Activated naive CD8-positive, alpha-beta T cell treated with anti-CD3 and anti-CD28 coated beads, Interleukin-2, amount 10 ng/mL, durations not matched to agents 7 days and 5 days (primary cell): ENCODE data around the gene NAT14. TPM values are rescaled to one million over a fixed set of nuclear protein-coding genes. Genes with fewer than 3 reads are reported as not detected.

ENCODE experiments used
- ATAC-seq: fragments of 150-1000 bp; cut with Tn5 transposase; one replicate; pipeline ENCODE4 v1.10.0; 2021; ENCODE audit warnings: low read depth, moderate library complexity
- POLR2A ChIA-PET: fragments of 350-600 bp; sonication (Branson Sonifier 250); formaldehyde crosslinking; loops from one replicate; lab custom pipeline; 2021; ENCODE audit warnings: antibody characterized with exemption; lab: Charles Lee
- DNase-seq: peaks from one replicate; pipeline ENCODE4 v3.0.0; 2021
- H3K27ac Mint-ChIP-seq: one replicate; pipeline ENCODE4 v1.8.0; 2022; ENCODE audit warnings: mild to moderate bottlenecking, mixed read lengths
- H3K27me3 Mint-ChIP-seq: one replicate; pipeline ENCODE4 v1.8.0; 2022; ENCODE audit warnings: mild to moderate bottlenecking, moderate library complexity, mixed read lengths
- H3K36me3 Mint-ChIP-seq: one replicate; pipeline ENCODE4 v1.8.0; 2021; ENCODE audit warnings: mild to moderate bottlenecking, mixed read lengths
- H3K4me1 Mint-ChIP-seq: one replicate; pipeline ENCODE4 v1.8.0; 2021; ENCODE audit warnings: mixed read lengths
- H3K4me3 Mint-ChIP-seq: one replicate; pipeline ENCODE4 v1.8.0; 2022; ENCODE audit warnings: mild to moderate bottlenecking, moderate library complexity, mixed read lengths
- H3K9me3 Mint-ChIP-seq: one replicate; pipeline ENCODE4 v1.8.0; 2021; ENCODE audit warnings: mixed read lengths
- total RNA-seq, 2 experiments: library from RNA; stranded (reverse); gene quantifications; one replicate each; pipeline ENCODE4 v1.2.3, GENCODE V29; 2021

NAT14 gene
- total RNA-seq, 2 experiments from 2014 or later, result 14.5 to 15.0 TPM

GRCh38 chr19:55457683-55458457 is 27.1 kb upstream of the NAT14 start:
- peaks cover 9% of the 10 kb centered on the region for H3K27me3 Mint-ChIP-seq
- H3K36me3 Mint-ChIP-seq, result peaks cover 8% of the 10 kb centered on the region
- POLR2A ChIA-PET, result interaction anchor here (0.6 kb wide), 1 partner anchor 12 kb away, joined by 4 read pairs; no protein-coding TSS in a partner anchor
- DNase-seq (no peak), ATAC-seq (no peak)
- H3K4me3 Mint-ChIP-seq, result no peak overlapping the region
- no peak overlapping the region for H3K27ac Mint-ChIP-seq
- H3K9me3 Mint-ChIP-seq, result no peaks in the 10 kb centered on the region
- peaks cover 16% of the 10 kb centered on the region for H3K4me1 Mint-ChIP-seq

GRCh38 chr19:55459551-55459949 is 25.4 kb upstream of the NAT14 start:
- POLR2A ChIA-PET, result interaction anchor here (0.5 kb wide), 2 partner anchors 47 to 56 kb away, joined by 3 to 7 read pairs; no protein-coding TSS in a partner anchor

GRCh38 chr19:55459950-55460657 is 24.9 kb upstream of the NAT14 start:
- Mint-ChIP-seq H3K27ac (no peak overlapping the region), H3K9me3 (no peaks in the 10 kb centered on the region), H3K4me3 (peak overlapping the region; percentile 94), H3K36me3 (no peaks in the 10 kb centered on the region), H3K27me3 (peaks cover 2% of the 10 kb centered on the region), H3K4me1 (peaks cover 15% of the 10 kb centered on the region)
- DNase-seq, result no peak
- no peak for ATAC-seq
- POLR2A ChIA-PET, result interaction anchor here (0.5 kb wide), 1 partner anchor 47 kb away, joined by 7 read pairs; no protein-coding TSS in a partner anchor

More at GRCh38 chr19:55459551-55459949, 25.4 kb upstream of the NAT14 start:
- no peak overlapping the region for H3K4me3 Mint-ChIP-seq
- peaks cover 3% of the 10 kb centered on the region for H3K36me3 Mint-ChIP-seq
- peaks cover 15% of the 10 kb centered on the region for H3K4me1 Mint-ChIP-seq
- H3K27ac Mint-ChIP-seq, result no peak overlapping the region
- peaks cover 2% of the 10 kb centered on the region for H3K27me3 Mint-ChIP-seq
- ATAC-seq (no peak), DNase-seq (no peak)
- H3K9me3 Mint-ChIP-seq, result no peaks in the 10 kb centered on the region

DNA sequence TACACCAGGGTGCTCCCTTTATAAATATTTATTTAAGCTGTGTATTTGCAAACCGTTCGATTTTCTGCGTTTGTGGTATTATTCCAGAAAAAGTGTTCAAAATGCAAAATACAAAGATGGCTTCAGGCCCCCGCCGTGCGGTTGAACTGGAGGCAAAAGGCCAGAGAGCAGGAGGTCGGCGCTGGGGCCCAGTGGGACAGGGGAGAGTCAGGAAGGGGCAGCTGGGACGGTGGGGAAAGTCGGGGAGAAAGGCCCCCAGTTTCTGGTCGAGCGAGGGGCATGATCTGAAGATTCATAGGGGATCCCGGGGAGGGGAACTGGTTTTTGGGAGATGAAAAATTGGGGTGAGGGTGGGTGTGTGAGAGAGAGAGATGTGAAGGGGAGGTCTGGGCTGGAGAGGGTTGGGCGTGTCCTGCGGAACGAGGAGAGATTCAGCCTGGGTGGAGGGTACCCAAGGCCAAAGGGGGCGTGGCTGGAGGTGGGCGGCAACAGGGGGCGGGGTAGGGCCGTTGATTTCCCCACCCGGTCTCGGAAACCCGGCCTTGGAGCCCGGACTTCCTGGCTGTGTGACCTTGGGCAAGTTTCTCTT is 24.2 kb upstream of the NAT14 start:
- DNase-seq (no peak), ATAC-seq (no peak)
- H3K36me3 Mint-ChIP-seq, result no peaks in the 10 kb centered on the region
- H3K9me3 Mint-ChIP-seq, result no peaks in the 10 kb centered on the region
- POLR2A ChIA-PET, result no interaction called here
- H3K27me3 Mint-ChIP-seq, result peaks cover 2% of the 10 kb centered on the region
- peak overlapping the region; percentile 94 for H3K4me3 Mint-ChIP-seq
- H3K27ac Mint-ChIP-seq, result peak overlapping the region; percentile 95
- H3K4me1 Mint-ChIP-seq, result peaks cover 15% of the 10 kb centered on the region

DNA sequence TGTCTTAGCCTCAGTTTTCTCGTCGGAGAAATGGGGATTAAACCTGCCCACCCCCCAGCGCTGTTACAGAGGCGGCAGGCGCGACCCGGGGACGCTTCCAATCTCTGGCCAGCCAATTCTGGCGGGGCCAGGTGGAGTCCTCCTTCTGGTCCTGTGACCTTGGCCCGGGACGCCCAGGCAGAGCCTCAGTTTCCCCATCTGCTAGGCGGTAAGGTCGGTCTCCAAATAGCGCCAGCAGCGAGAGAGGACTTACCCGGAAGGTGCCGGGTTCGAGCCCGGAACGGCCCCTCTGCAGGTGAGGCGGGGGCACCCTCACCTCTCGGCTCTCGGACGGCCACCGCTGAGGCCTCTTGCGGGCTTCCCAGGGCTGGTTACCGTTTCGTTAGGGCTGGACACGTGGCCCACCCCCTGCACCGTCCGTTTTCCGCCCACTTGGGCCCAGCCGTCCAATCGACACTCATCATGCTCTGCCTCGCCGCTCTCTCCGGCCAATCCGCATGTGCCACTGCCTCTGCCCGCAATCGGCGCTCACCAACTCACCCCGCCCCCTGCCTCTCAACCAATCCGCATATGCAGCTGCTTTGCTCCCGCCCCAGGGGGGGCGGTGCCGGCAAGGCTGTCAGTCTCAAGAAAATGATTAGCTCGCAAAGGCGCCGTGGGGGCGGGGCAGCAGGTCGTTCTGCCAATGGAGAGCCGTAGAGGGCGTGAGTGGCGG is 23.6 kb upstream of the NAT14 start, which contains the start of gene ISOC2:
Gene ISOC2 (minus strand): TSS at position 384 of the 715 bp plus-strand sequence. CDS start 5,156 bp downstream, outside the sequence.
- H3K4me1 Mint-ChIP-seq, result peaks cover 15% of the 10 kb centered on the region
- peak within 1 kb of the TSS; percentile 94 for H3K4me3 Mint-ChIP-seq
- H3K27ac Mint-ChIP-seq, result peak within 1 kb of the TSS; percentile 95
- H3K36me3 Mint-ChIP-seq, result no peaks in the 10 kb centered on the region
- peak; percentile 100 for DNase-seq
- ATAC-seq, result peak; percentile 98
- H3K9me3 Mint-ChIP-seq, result no peaks in the 10 kb centered on the region
- POLR2A ChIA-PET, result interaction anchor here (0.6 to 1.2 kb wide), 12 partner anchors 15 to 207 kb away, joined by 3 to 18 read pairs (median 4); partner anchors contain the start of genes FIZ1, KMT5C, TMEM238 and U2AF2
- peaks cover 4% of the 10 kb centered on the region for H3K27me3 Mint-ChIP-seq

GRCh38 chr19:55461974-55462626 is 22.9 kb upstream of the NAT14 start:
- Mint-ChIP-seq H3K4me3 (peak overlapping the region; percentile 94), H3K36me3 (no peaks in the 10 kb centered on the region), H3K4me1 (peaks cover 15% of the 10 kb centered on the region), H3K27me3 (peaks cover 4% of the 10 kb centered on the region), H3K27ac (peak overlapping the region; percentile 95), H3K9me3 (no peaks in the 10 kb centered on the region)
- DNase-seq (peak; percentile 37), ATAC-seq (no peak)
- POLR2A ChIA-PET, result interaction anchor here (0.6 to 1.2 kb wide), 12 partner anchors 14 to 208 kb away, joined by 3 to 18 read pairs (median 4); partner anchors contain the start of genes FIZ1, KMT5C, TMEM238 and U2AF2

DNA sequence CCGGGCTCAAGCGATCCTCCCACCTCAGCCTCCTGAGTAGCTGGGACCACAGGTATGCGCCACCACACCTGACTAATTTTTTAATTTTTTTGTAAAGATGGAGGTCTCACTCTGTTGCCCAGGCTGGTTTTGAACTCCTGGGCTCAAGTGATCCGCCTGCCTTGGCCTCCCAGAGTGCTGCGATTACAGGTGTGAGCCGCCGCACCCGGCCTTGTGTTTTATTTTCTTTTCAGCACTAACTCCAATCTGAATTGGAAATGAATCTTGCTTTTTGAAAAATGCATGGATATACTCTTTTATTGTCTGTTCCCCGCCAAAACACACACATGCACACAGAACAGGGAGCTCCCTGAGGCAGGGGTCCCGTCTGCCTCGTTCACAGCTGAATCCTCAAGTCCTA is 22.3 kb upstream of the NAT14 start:
- peaks cover 15% of the 10 kb centered on the region for H3K4me1 Mint-ChIP-seq
- POLR2A ChIA-PET, result interaction anchor here (1.2 kb wide), 1 partner anchor 24 kb away, joined by 3 read pairs; no protein-coding TSS in a partner anchor
- no peaks in the 10 kb centered on the region for H3K9me3 Mint-ChIP-seq
- H3K27ac Mint-ChIP-seq, result peak overlapping the region; percentile 33
- ATAC-seq (no peak), DNase-seq (no peak)
- H3K4me3 Mint-ChIP-seq, result peak overlapping the region; percentile 94
- no peaks in the 10 kb centered on the region for H3K36me3 Mint-ChIP-seq
- peaks cover 4% of the 10 kb centered on the region for H3K27me3 Mint-ChIP-seq

DNA sequence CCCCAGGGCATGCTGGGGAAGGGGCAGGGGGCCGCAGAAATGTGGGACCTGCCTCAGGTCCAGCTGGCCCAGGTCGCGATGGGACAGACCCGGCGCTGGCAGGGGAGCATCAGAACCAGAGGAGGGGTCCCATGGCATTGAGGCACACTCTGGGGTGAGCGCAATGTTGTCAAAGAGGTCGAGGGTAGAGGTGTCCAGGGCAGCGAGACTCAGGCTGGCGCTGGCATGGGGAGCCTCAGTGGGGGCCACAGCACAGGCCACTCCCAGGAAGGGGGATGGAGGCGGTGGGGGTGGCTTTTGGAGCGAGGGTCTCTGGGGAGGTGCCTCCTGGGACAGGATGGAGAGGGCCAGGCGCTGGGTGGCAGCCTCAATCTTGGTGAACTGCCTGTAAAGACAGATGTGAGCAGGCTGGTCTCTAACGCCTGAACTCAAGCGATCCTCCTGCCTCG is 21.4 kb upstream of the NAT14 start:
- DNase-seq (no peak), ATAC-seq (no peak)
- Mint-ChIP-seq H3K4me3 (no peak overlapping the region), H3K36me3 (no peaks in the 10 kb centered on the region), H3K27me3 (peaks cover 4% of the 10 kb centered on the region), H3K4me1 (peaks cover 16% of the 10 kb centered on the region), H3K9me3 (no peaks in the 10 kb centered on the region), H3K27ac (no peak overlapping the region)
- POLR2A ChIA-PET, result no interaction called here

DNA sequence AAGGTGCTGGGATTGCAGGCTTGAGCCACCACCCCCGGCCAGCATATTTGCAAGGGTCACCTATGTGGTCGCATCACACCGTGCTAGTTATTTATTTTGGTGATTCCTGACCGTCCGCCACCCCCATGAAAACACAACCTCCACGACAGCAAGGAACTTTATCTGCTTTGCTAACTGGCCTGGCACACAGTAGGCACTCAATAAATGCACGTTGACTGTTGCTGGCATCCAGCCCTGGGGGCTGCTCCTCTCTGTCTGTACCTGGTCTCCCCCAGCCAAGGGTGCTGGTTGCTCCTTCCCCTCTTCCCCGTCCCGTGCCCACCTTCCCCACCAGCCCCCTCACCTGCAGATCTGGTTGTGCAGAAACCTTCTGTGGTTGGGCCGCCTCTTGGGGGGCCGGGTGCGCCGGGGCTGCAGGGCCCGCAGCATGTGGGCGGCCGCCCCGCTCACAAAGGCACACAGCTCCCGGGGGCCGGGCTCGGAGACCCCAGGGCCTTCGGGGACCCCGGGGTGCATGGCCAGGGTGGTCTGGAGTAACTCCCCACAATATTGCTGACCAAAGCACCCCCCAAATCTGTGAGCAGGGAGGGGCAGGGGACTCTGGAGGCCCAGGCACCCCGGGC is 20.8 kb upstream of the NAT14 start:
- Mint-ChIP-seq H3K27ac (no peak overlapping the region), H3K27me3 (peaks cover 4% of the 10 kb centered on the region), H3K4me1 (peaks cover 16% of the 10 kb centered on the region), H3K4me3 (no peak overlapping the region), H3K36me3 (no peaks in the 10 kb centered on the region), H3K9me3 (no peaks in the 10 kb centered on the region)
- no peak for ATAC-seq
- POLR2A ChIA-PET, result no interaction called here
- peak; percentile 24 for DNase-seq

DNA sequence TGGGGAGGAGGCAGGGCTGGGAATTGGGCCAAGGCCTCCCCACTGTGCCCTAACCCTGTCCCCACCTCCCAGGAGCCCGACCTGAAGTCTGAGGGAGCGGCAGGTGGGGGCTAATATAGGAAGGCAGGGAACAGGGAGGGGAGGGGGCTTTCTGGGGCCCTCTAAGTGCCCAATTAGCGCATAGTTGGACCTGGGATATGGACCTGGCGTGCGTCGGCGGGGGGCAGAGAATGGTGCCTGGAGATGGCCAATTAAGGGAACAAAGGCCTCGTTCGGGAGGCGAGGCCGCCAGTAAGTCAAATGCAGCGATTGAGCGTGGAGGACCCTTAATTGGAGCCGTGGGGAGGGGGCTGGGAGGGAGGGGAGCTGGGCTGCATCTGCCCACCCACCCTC is 20.3 kb upstream of the NAT14 start, which contains the start of gene C19orf85:
Gene C19orf85 (minus strand): TSS at position 90 of the 393 bp plus-strand sequence. CDS start 197 bp downstream, outside the sequence.
- Mint-ChIP-seq H3K9me3 (no peaks in the 10 kb centered on the region), H3K4me3 (no peak within 1 kb of the TSS), H3K36me3 (no peaks in the 10 kb centered on the region), H3K27me3 (peaks cover 4% of the 10 kb centered on the region), H3K27ac (no peak within 1 kb of the TSS), H3K4me1 (peaks cover 16% of the 10 kb centered on the region)
- DNase-seq (no peak), ATAC-seq (no peak)
- POLR2A ChIA-PET, result no interaction called here

DNA sequence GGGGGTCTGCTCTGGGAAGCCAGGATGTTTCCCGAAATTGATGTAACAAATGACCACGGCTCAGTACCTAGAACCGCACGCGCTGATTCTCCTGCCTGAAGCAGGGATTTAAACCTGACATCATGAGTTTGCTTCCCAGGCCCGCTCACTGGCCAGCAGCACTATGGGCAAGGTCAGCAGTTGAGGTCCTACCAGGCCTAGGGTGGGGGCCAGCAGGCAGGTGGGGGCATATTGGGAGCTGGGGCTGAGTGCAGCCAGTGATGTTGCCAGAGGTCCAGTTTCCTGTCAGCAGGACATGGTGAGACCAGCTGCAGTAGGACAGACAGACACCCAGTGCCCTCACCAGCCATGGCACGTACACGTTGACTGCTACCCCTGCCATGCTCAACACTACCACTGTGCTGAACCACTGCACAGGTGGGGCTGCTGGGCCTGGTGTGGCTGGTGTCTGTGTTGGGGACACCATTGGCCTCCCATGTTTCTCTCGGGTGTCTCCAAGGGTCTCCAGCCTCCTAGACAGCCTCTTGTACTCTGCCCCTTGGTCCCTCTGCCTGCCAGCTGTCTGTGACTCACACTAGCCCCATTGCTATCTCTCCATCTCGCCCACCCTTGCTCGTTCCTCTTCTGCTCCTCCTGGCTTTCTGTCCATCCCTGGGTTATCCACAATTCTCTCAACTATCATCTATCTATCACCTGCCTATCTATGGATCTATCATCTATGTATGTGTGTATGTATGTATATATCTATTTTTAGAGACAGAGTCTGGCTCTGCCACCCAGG is 19.3 kb upstream of the NAT14 start:
- DNase-seq, result no peak
- POLR2A ChIA-PET, result no interaction called here
- Mint-ChIP-seq H3K4me3 (no peak overlapping the region), H3K4me1 (peaks cover 16% of the 10 kb centered on the region), H3K27ac (no peak overlapping the region), H3K27me3 (peaks cover 4% of the 10 kb centered on the region), H3K9me3 (no peaks in the 10 kb centered on the region), H3K36me3 (no peaks in the 10 kb centered on the region)
- ATAC-seq, result no peak
